NCI-H82 treated with DMSO at 0.1 percent for 48 hours (cell line): ENCODE measurements around the gene RAD23A.
"Not testable (repeated sequence)": the region's sequence is repeated elsewhere in the genome, so short reads cannot be mapped to it uniquely, and the experiment has no call there.

Source experiments
- DNase-seq: peaks from one replicate; lab custom pipeline; 2025; ENCODE audit not compliant: unreplicated experiment; lab: John Stamatoyannopoulos, UW

Gene RAD23A

DNA sequence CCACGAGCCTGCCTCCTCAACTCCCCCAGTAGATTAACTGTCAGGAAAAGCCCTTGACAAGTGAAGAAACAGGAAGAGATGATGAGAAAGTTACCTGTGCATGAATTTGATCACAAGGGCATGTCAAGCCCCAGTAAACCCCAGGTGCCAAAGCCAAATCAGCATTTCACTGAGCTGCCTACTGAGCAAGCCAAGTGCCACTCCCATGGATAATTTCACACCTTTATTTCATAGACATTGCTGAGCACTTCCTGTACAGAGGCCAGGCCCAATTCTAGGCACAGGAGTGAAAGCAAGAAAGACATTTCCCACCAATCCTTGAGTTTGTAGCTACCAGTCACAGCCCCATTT is 8.9 kb downstream of the RAD23A start:
- no peak for DNase-seq

DNA sequence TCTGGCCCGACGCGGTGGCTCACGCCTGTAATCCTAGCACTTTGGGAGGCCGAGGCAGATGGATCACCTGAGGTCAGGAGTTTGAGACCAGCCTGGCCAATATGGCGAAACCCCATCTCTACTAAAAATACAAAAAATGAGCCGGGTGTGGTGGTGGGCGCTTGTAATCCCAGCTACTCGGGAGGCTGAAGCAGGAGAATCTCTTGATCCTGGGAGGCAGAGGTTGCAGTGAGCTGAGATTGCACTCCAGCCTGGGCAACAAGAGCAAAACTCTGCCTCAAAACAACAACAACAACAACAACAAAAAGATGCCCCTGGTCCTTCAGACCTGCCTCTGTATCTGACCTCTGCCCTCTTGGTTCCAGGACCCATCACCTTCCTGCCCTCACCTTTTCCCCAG is 9.9 kb downstream of the RAD23A start:
- DNase-seq: not testable (repeated sequence)

DNA sequence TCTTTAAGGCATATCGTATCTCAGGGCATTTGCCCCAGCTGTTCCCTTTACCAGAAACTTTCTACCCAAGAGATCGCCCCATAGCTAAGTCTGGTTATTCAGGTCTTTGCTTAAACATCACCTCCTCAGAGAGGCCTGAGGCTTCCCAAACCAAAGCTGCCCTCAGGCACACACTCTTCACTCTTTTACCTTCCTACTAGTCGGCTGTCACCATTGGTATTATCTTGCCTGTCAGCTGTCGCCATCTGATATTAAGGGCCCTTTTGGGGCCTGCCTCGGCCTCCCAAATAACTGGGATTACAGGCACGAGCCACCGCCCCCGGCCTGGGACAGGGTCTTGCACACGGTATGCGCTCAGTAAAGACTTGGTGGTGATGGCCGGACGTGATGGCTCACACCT is 10.3 kb downstream of the RAD23A start:
- DNase-seq: no peak

DNA sequence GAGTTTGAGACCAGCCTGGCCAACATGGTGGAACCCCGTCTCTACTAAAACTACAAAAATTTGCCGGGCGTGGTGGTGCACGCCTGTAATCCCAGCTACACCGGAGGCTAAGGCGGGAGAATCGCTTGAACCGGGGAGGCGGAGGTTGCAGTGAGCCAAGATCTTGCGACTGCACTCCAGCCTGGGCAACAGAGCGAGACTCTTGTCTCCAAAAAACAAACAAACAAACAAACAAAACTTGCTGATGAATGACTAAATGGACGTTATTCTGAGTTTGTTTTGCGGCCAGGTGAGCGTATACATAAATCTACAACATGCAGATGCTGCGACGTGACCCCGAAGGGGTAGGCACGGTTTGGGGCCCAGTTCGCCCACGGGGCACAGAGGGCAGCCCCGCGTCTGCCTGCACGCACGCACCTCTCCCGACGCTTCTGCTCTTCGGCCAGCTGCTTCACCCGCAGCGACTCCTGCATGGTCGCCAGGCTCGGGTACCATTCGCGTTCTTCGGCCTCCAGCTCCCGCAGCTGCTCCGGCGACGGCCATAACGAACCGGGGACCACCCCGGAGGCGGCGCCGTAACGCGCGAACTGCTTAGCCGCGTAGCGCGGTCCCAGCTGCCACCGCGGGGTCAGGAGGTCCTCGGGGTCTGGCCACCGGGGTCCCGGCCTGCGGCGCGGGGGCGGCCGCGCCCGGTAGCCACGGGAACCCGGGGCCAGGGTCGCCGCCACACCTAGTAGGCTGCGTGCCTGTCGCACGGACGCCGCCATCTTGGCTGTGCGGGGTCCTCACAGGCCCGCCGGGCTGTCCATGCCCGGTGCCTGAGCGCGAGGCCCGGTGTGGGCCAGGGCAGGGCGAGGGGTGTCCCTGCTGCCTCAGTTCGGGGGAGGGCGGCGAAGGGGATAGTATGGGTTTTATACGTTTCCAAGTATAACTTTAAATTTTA is 11.1 kb downstream of the RAD23A start, which contains the start of gene GADD45GIP1:
TSS of gene GADD45GIP1 (minus strand) at position 778 of the 943 bp plus-strand sequence. CDS start at position 767, 11 bp downstream.
- DNase-seq: peak; percentile 60

DNA sequence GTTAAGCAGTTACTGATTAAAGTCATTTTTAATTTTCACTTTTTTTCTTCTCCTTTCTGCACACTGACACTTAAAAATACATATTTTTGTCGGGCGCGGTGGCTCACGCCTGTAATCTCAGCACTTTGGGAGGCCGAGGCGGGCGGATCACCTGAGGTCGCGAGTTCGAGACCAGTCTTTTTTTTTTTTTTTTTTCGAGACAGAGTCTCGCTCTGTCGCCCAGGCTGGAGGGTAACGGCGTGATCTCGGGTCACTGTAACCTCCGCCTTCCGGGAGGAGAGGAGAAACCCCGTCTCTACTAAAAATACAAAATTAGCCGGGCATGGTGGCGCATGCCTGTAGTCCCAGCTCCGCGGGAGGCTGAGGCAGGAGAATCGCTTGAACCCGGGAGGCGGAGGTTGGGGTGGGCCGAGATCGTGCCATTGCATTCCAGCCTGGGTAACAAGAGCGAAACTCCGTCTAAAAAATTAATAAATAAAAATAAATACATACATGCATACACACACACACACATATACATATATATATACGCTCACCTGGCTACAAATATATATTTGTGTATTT is 11.8 kb downstream of the RAD23A start:
- DNase-seq: not testable (repeated sequence)

DNA sequence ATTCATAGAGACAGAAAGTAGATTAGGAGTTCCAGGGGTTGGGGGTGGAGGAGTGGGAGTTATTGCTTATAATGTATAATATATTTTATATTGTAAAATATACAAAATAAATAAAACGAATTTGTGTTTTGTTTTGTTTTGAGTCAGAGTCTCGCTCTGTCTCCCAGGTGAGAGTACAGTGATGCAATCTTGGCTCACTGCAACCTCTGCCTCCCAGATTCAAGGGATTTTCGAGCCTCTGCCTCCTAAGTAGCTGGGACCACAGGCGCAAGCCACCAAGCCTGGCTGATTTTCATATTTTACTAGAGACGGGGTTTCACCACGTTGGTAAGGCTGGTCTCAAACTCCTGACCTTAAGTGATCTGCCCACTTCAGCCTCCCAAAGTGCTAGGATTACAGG is 13.8 kb downstream of the RAD23A start:
- no peak for DNase-seq

DNA sequence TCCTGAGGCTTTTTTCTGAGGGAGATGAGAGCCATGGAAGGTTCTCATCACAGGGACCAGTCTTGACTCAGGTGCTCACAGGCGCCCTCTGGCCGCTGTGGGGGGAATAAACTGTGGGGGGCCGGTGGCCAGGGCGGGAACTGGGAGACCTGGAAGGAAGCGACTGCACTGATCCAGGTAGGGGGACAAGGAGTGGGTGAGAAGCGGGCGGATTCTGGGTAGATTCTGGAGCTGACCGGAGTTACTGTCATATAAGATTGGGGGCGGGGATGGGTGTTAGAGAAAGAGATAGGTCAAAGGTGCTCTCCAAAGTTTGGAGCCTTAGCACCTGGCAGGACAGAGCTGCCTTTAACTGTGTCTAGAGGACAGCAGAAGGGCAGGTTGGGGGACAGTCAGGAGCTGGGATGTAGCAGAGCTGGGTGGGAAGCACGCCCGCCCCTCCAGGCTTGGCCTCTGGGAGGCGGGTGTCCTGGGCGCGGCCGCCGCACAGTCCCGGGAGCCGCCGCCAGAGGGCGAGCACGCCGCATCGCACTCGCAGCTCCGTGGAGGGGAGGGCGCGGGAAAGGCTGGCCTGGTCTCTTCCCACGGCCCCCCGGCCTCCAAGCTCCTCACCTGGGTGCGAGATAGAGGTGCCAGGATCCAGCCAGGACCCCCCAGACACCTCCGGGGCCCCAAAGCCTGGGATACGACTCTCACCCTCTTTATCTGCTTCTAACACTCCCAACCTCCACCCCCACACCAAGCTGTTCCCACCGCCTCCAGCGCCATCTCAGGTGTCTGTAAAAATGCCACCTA is 19.6 kb downstream of the RAD23A start:
- DNase-seq: peak; percentile 57

DNA sequence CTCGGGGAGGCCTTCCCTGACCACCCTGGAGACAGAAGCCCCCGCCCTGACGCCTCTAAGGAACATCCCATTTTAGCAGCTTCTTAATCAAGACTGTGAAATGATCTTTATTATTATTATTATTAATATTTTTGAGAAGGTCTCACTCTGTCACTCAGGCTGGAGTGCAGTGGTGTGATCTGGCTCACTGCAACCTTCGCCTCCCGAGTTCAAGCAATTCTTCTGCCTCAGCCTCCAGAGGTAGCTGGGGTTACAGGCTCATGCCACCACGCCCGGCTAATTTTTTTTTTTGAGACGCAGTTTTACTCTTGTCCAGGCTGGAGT is 20.1 kb downstream of the RAD23A start:
- no peak for DNase-seq

DNA sequence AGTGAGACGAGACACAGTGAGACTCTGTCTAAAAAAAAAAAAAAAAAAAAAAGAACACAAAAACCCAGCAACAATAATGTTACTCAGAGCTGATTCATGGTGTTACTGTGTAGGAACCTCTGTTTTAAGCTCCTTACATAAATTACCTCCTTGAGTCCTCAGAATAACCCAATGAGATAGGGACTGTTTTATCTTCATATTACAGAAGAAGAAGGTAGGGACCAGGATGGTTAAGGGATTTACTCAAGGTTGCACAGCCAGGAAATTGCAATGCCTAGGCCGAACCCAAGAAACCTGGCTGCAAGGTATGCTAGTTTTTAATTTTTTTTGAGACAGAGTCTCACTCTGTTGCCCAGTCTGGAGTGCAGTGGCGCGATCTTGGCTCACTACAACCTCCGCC is 22.2 kb downstream of the RAD23A start:
- no peak for DNase-seq

DNA sequence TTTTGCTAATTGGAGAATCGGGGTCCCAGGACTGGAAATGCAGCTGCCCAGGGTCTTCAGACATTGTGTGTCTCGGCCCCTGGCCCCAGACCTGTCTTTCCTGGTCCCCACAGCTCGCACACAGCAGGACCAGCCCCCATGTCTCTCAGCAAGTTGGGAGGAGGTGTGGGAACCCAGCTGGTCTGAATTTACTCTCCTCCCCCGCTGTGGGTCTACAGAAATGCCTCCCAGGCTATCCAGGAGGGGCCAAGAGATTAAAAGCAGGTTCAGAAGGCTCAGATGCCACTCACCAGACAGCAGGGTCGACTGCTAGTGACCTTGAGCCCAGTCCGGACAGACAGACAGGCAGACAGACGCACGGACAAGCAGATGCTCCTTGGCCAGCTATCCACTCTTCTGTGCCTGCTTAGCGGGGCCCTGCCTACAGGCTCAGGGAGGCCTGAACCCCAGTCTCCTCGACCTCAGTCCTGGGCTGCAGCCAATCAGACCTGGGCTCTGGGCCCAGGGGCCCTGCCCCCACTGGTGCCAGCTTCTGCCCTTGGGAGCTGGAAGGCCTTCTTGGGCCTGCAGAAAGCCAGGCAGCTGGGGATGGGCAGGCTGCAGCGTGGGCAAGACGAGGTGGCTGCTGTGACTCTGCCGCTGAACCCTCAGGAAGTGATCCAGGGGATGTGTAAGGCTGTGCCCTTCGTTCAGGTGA is 23.8 kb downstream of the RAD23A start, which contains the start of gene DAND5:
TSS of gene DAND5 (plus strand) at position 285 of the 697 bp plus-strand sequence. CDS start at position 370, 85 bp downstream.
- peak; percentile 30 for DNase-seq

DNA sequence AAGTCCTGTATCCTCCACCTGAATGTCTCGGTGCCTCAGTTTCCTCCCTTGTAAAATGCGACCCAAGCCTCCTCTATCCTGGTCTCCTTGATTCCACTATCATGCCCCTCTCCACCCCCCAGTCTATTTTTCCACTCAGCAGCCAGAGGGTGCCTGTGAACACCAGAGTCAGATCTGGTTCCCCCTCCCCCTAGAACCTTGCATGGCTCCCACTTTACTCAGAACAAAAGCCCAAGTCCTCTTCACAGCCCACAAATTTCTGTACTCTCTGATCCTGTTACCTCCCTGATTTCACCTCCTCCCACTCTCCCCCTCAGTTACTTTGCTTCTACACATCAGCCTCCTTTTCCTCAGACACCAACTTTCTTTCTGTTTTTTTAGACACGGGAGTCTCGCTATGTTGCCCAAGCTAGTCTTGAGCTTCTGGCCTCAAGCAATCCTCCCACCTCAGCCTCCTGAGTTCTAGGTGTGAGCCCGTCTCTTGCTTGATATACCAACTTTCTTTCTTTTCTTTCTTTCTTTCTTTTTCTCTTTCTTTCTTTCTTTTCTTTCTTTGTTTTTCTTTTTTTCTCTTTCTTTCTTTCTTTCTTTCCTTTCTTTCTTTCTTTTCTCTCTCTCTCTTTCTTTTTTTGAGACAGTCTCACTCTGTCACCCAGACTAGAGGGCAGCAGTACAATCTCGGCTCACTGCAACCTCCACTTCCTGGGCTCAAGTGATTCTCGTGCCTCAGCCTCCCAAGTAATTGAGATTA is 24.6 kb downstream of the RAD23A start:
- no peak for DNase-seq

DNA sequence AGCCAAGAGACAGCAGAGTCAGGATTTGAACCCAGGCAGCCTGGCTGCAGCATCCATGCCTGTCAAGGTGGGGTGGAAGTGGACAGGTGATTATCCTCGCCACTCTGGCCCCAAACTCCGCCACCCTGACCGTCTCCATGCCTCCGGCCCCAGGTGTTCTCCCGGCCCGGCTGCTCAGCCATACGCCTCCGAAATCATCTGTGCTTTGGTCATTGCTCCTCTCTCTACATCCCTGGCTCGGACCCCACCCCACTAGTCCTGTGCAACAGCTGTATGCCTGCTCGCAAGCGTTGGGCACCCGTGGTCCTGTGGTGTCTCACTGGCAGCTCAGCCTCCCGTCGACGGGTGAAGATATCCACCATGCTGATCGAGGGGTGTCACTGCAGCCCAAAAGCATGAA is 27.6 kb downstream of the RAD23A start:
- DNase-seq: no peak

DNA sequence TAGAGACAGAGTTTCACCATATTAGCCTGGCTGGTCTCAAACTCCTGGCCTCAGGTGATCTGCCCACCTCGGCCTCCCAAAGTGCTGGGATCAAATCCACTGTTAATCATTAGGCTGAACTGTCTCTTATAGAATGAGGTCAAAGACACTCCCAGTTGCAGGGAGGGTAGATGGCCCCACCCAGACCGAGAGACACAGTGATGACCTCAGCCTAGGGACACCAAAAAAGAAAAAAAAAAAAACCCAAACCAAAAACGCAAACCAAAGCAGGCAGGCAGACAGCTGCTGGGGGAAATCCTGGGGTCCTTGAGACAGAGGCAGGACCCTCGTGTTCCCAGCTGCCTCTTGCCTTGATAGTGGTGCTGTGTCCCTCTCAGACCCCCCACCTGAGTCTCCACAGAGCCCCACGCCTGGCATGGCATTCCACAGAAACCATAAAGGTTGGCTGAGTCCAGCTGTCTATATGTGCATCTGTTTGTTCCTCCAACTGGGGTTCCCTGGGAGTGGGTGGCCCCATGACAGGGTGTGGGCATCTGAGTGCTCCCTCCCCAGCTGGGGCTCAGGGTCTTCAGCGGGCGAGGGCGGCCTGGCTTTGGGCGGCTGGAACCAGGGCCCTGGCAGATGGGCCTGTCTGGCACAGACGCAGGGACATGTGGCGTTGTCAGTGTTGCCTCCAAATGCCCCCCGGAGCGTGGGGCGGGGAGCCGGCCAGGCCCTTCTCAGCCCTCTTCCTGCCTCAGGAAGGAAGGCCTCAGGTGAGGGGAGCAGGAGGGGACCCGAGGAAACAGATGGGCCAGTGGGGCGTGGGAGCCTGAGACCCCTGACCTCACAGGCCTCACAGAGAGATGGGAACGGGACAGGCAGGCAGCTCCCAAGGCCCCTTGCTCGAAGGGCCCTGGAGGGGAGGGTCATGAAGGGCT is 28.9 kb downstream of the RAD23A start:
- no peak for DNase-seq

DNA sequence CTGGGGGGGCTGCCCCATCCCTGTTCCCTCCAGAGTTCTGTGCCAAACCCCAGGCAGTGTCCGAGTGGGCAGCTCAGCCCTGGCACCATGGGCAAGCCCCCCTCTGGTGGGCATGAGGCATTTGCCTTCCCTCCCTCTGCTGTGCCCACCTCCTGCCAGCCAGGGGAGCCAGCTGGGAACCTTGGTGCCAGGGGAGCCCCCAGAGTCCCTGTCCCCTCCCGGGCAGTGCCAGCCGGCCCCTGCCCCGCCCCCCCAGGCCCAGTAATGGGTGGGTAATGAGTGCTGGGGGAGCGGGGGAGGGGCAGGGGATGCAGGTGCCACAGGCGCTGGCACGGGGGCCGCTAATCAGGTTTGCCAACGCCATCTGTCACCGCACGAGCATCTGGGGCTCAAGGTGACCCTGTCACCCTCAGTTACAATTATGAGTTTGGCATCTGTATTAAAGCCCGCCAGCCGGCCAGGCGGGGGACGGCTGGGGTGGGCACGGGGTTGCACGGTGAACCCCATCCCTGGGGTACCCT is 29.6 kb downstream of the RAD23A start:
- DNase-seq: no peak

DNA sequence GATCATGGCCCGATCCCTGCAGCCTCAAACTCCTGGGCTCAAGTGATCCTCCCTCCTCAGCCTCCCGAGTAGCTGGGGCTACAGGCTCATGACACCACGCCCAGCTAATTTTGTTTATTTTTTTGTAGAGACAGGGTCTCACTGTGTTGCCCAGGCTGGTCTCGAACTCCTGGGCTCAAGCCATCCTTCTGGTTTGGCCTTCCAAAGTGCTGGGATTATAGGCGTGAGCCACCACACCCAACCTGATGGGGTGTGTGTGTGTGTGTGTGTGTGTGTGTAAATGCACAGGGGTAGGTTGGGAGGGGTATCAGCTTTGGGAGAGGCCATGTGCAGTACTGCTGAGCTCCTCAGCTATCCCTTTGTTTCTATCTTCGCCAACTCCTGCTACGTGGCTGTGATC is 30.4 kb downstream of the RAD23A start:
- DNase-seq: not testable (repeated sequence)

DNA sequence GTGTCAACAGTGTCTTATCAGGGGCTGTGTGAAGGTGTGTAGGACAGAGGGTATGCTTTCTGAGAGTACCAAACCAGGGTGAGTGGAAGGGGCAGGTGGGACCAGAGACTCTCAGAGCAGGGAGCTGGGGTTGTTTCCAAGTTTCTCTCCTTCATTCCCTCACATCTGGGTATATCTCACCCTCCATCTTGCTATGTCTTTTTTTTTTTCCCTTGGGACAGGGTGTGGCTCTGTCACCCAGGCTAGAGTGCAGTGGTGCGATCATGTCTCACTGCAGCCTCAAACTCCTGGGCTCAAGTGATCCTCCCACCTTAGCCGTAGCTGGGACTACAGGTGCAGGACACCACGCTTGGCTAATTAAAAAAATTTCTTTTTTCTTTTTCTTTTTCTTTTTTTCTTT is 34.3 kb downstream of the RAD23A start:
- no peak for DNase-seq

DNA sequence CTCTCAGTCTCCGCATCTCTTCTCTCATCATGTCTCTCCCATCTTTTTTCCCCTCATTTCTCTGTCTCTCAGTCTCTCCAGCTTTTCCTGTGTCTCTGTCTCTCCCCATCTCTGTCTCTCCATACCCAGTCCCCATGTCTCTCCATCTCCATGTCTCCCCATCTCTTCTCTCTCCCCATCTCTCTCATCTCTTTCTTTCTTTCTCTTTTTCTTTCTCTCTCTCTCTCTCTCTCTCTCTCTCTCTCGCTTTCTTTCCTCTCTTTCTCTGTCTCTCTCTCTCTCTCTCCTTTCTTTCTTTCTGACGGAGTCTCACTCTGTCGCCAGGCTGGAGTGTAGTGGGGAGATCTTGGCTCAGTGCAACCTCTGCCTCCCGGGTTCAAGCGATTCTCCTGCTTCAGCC is 37.0 kb downstream of the RAD23A start:
- no peak for DNase-seq

DNA sequence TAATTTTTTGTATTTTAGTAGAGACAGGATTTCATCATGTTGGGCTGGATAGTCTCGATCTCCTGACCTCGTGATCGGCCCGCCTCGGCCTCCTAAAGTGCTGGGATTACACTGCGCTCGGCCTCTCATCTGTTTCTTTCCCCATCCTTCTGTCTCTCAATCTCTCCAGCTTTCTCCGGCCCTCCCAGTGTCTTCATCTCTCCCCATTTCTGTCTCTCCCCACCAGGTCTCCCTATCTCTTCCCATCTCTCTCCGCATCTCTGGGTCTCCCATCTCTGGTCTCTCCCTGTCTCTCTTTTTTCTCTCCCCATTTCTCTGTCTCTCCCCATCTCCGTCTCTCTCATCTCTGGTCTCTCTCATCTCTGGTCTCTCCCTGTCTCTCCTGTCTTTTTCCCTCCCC is 37.4 kb downstream of the RAD23A start:
- no peak for DNase-seq

DNA sequence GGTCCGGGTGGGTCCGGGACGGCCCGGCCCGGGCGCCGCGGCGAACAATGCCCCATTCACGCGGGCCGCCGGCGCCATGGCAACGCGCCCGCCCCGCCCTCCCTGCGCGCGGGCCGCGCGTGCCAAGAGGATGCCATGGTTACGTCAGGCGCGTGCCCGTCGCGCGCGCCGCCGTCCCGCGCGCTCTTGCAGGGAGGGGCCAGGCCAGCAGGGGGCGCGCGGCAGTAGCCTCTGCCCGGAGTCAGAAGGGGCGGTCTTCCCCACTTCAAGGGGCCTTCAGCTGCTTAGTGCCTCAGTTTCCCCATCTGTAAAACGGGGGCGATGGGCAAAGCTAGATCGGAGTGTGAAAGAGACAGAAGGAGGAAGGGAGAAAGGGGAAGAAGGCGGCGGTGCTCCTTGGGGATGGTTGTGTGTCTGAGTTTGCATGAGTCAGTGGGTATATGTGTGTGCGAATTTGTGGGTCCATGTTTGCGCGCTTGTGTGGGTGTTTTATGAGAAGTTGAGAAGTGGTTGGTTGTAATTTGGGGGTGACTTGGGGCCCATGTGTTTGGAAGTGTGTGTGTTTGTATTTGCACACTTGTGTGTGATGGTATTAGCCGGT is 38.0 kb downstream of the RAD23A start:
- DNase-seq: peak; percentile 52
